ENCODE results near the gene SETD5.

The SETD5 gene

GRCh38 chr3:9467451-9467850, 70.0 kb downstream of the SETD5 start:
- TF ChIP-seq CTCF (IDR thresholded peaks at IDR 0.05; ENCODE audit: low read depth, low read length, poor library complexity, severe bottlenecking) (no peak), EZH2phosphoT487 (IDR thresholded peaks at IDR 0.05; ENCODE audit: borderline replicate concordance, low read length) (no peak)
- H3K36me3 ChIP-seq (ENCODE audit: control insufficient read depth, low read length): peaks cover 94% of the 10 kb centered on the region

GRCh38 chr3:9468460-9468859, 71.0 kb downstream of the SETD5 start:
- Histone ChIP-seq H3K9me3 (ENCODE audit: control insufficient read depth, insufficient read depth, low read length) (no peaks in the 10 kb centered on the region), H3K79me2 (ENCODE audit: control insufficient read depth, low read length) (peaks cover 8% of the 10 kb centered on the region; the same call in 1 of the 2 replicates), H3K27ac (ENCODE audit: low read depth, low read length) (no peak overlapping the region), H3K36me3 (ENCODE audit: control insufficient read depth, low read length) (peaks cover 96% of the 10 kb centered on the region), H3K9me2 (replicated peaks; ENCODE audit: control insufficient read depth, low read length) (no peaks in the 10 kb centered on the region), H3K4me2 (ENCODE audit: low read length) (no peak overlapping the region), H3K4me1 (ENCODE audit: control insufficient read depth, low read length) (no peaks in the 10 kb centered on the region), H3F3A (ENCODE audit: control insufficient read depth, insufficient read depth) (peaks cover 2% of the 10 kb centered on the region; the same call in 1 of the 2 replicates), H4K20me1 (ENCODE audit: control insufficient read depth, insufficient read depth, low read depth, low read length) (peaks cover 11% of the 10 kb centered on the region), H3K27me3 (ENCODE audit: control insufficient read depth, low read length) (no peaks in the 10 kb centered on the region), H3K4me3 (ENCODE audit: low read length) (no peak overlapping the region)
- TF ChIP-seq EZH2phosphoT487 (IDR thresholded peaks at IDR 0.05; ENCODE audit: borderline replicate concordance, low read length) (no peak), CTCF (IDR thresholded peaks at IDR 0.05; ENCODE audit: low read depth, low read length, poor library complexity, severe bottlenecking) (no peak)

More at GRCh38 chr3:9467451-9467850, 70.0 kb downstream of the SETD5 start:
- no peaks in the 10 kb centered on the region for H3K4me1 ChIP-seq (ENCODE audit: control insufficient read depth, low read length)
- H4K20me1 ChIP-seq (ENCODE audit: control insufficient read depth, insufficient read depth, low read depth, low read length): peaks cover 11% of the 10 kb centered on the region
- peaks cover 8% of the 10 kb centered on the region; the same call in 1 of the 2 replicates for H3K79me2 ChIP-seq (ENCODE audit: control insufficient read depth, low read length)
- H3K27ac ChIP-seq (ENCODE audit: low read depth, low read length): no peak overlapping the region
- H3K27me3 ChIP-seq (ENCODE audit: control insufficient read depth, low read length): no peaks in the 10 kb centered on the region
- H3K9me2 ChIP-seq (replicated peaks; ENCODE audit: control insufficient read depth, low read length): no peaks in the 10 kb centered on the region
- H3K4me2 ChIP-seq (ENCODE audit: low read length): no peak overlapping the region
- no peaks in the 10 kb centered on the region for H3F3A ChIP-seq (ENCODE audit: control insufficient read depth, insufficient read depth)
- H3K9me3 ChIP-seq (ENCODE audit: control insufficient read depth, insufficient read depth, low read length): no peaks in the 10 kb centered on the region
- no peak overlapping the region for H3K4me3 ChIP-seq (ENCODE audit: low read length)

- TF ChIP-seq EZH2phosphoT487 (IDR thresholded peaks at IDR 0.05; ENCODE audit: borderline replicate concordance, low read length) (no peak), CTCF (IDR thresholded peaks at IDR 0.05; ENCODE audit: low read depth, low read length, poor library complexity, severe bottlenecking) (no peak)
- H3K79me2 ChIP-seq (ENCODE audit: control insufficient read depth, low read length): peaks cover 8% of the 10 kb centered on the region; the same call in 1 of the 2 replicates
- no peaks in the 10 kb centered on the region for H3K9me3 ChIP-seq (ENCODE audit: control insufficient read depth, insufficient read depth, low read length)
- H3K27me3 ChIP-seq (ENCODE audit: control insufficient read depth, low read length): no peaks in the 10 kb centered on the region
- H3K36me3 ChIP-seq (ENCODE audit: control insufficient read depth, low read length): peaks cover 97% of the 10 kb centered on the region
- H3F3A ChIP-seq (ENCODE audit: control insufficient read depth, insufficient read depth): peaks cover 2% of the 10 kb centered on the region; the same call in 1 of the 2 replicates
- no peak overlapping the region for H3K27ac ChIP-seq (ENCODE audit: low read depth, low read length)
- H3K4me1 ChIP-seq (ENCODE audit: control insufficient read depth, low read length): no peaks in the 10 kb centered on the region
- no peaks in the 10 kb centered on the region for H3K9me2 ChIP-seq (replicated peaks; ENCODE audit: control insufficient read depth, low read length)
- H3K4me3 ChIP-seq (ENCODE audit: low read length): no peak overlapping the region
- peaks cover 11% of the 10 kb centered on the region for H4K20me1 ChIP-seq (ENCODE audit: control insufficient read depth, insufficient read depth, low read depth, low read length)
- no peak overlapping the region for H3K4me2 ChIP-seq (ENCODE audit: low read length)
Observed at GRCh38 chr3:9469986-9470385, 72.6 kb downstream of the SETD5 start.

Data from DOHH2 (cell line).